Measurements from ENCODE around the gene TENT4A. TPM values are rescaled to one million over a fixed set of nuclear protein-coding genes. Genes with fewer than 3 reads are reported as not detected.

TENT4A gene
- total RNA-seq, 4 donors from 2014 or later, result 17.0 to 21.9 (median 20.1) TPM

DNA sequence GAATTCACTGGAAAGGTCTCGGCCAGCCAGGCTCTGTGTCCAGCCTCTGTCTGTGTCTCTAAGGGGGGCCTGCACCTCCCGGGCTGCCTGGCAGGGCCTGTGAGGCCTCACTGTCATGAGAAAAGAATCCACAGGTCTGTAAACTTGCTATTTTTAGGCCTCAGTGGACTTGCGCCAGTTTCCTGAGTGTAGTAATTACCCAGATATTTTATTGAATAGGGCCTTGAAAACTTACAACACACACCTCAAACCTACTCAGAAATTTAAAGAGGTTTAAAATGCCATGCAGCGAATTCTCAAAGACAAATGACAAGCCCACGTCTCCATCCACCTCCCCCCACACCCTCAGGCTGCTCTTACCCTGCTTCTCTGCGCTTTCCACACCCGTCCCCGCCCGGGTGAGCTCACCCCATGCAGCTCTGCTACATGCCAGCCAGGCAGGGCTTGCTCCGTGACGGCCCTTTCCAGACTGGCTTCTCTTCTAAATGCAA, 8.8 kb upstream of the TENT4A start:
- peak overlapping the region in 2 of 4 donors; percentile 2 to 13 for H3K4me3 ChIP-seq
- H3K36me3 ChIP-seq, result no peaks in the 10 kb centered on the region
- TF ChIP-seq POLR2AphosphoS5 (IDR thresholded peaks at IDR 0.05) (peak; percentile 75 to 78), POLR2A (IDR thresholded peaks at IDR 0.05; ENCODE audit: low read depth) (no peak)
- peak overlapping the region; percentile 80 to 87 (median 83) for H3K27ac ChIP-seq (replicated peaks in 1 of 4)
- no peaks in the 10 kb centered on the region for H3K27me3 ChIP-seq
- H3K4me1 ChIP-seq, result peaks cover 17 to 33% (median 29%) of the 10 kb centered on the region in 4 donors
- intact Hi-C loops (cut with DNase I), result loop anchor here (5.0 kb wide), 1 partner anchor 1282 kb away; the partner anchor contains the start of gene ICE1
- WGBS, result 23% methylated on average over 10 of the region's 11 CpGs
- DNase-seq (ENCODE audit: extremely low spot score), result peak; percentile 91
- H3K9me3 ChIP-seq, result no peaks in the 10 kb centered on the region

DNA sequence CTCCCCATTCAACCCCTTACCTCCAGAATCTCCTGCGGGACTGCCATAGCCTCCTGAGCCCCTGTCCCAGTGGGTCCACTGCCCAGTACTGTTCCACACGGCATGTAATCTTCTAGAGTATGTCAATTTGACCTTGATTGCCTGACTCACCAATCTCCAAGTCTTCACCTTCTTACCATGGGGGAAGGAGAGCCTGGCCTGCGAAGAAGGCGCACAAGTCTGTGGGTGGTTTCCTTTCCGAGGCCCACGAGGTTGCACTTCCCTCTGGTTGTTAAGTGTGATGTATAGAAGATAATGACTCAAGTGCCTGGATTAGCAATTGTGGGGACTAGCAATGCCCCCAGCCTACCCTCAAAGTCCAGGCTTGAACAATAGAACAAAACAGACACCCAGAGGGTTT, 8.1 kb upstream of the TENT4A start:
- no peaks in the 10 kb centered on the region for H3K27me3 ChIP-seq
- peak overlapping the region; percentile 80 to 87 (median 83) for H3K27ac ChIP-seq (replicated peaks in 1 of 4)
- H3K4me1 ChIP-seq, result peaks cover 17 to 33% (median 29%) of the 10 kb centered on the region in 4 donors
- 67% methylated on average over 6 of the region's 6 CpGs for WGBS
- H3K4me3 ChIP-seq, result no peak overlapping the region
- TF ChIP-seq POLR2AphosphoS5 (IDR thresholded peaks at IDR 0.05) (no peak), POLR2A (IDR thresholded peaks at IDR 0.05; ENCODE audit: low read depth) (no peak), EP300 (IDR thresholded peaks at IDR 0.05) (no peak)
- TF ChIP-seq, protein P1, sequence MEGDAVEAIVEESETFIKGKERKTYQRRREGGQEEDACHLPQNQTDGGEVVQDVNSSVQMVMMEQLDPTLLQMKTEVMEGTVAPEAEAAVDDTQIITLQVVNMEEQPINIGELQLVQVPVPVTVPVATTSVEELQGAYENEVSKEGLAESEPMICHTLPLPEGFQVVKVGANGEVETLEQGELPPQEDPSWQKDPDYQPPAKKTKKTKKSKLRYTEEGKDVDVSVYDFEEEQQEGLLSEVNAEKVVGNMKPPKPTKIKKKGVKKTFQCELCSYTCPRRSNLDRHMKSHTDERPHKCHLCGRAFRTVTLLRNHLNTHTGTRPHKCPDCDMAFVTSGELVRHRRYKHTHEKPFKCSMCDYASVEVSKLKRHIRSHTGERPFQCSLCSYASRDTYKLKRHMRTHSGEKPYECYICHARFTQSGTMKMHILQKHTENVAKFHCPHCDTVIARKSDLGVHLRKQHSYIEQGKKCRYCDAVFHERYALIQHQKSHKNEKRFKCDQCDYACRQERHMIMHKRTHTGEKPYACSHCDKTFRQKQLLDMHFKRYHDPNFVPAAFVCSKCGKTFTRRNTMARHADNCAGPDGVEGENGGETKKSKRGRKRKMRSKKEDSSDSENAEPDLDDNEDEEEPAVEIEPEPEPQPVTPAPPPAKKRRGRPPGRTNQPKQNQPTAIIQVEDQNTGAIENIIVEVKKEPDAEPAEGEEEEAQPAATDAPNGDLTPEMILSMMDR (IDR thresholded peaks at IDR 0.05), result no peak
- intact Hi-C loops (cut with DNase I), result no loop called here
- no peaks in the 10 kb centered on the region for H3K9me3 ChIP-seq
- peak; percentile 62 for DNase-seq (ENCODE audit: extremely low spot score)
- H3K36me3 ChIP-seq, result no peaks in the 10 kb centered on the region

- Histone ChIP-seq H3K36me3 (no peaks in the 10 kb centered on the region), H3K4me1 (peaks cover 17 to 33% (median 29%) of the 10 kb centered on the region in 4 donors), H3K27me3 (no peaks in the 10 kb centered on the region), H3K9me3 (no peaks in the 10 kb centered on the region), H3K27ac (replicated peaks in 1 of 4) (peak overlapping the region; percentile 43 to 83 (median 82)), H3K4me3 (no peak overlapping the region)
- DNase-seq (ENCODE audit: extremely low spot score), result peak; percentile 34
- intact Hi-C loops (cut with DNase I), result no loop called here
- TF ChIP-seq EP300 (IDR thresholded peaks at IDR 0.05) (no peak), POLR2A (IDR thresholded peaks at IDR 0.05; ENCODE audit: low read depth) (no peak), POLR2AphosphoS5 (IDR thresholded peaks at IDR 0.05) (no peak)
- TF ChIP-seq, protein P1 (IDR thresholded peaks at IDR 0.05), result no peak
- 64% methylated on average over 5 of the region's 5 CpGs for WGBS
These were observed 7.3 kb upstream of the TENT4A start for GRCh38 chr5:6705959-6706358.

DNA sequence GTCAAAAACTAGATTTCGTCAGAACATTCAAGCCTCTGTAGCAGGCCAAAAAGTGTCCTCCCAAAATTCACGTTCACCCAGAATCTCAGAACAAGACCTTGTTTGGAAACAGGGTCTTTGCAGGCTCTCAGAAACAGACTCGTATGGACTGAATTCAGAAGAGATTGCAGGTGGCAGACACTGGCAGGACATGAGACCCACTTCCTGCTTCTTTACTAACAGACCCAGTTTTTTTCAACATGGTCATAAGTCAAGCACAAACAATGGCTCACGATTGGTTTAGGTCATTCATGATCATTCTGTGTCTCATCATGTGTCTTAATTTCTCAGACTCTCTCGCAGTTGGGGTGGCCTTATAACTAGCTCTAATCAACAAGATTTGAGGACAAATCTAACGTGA, 5.4 kb upstream of the TENT4A start:
- WGBS, result 77% methylated on average over 6 of the region's 6 CpGs
- Histone ChIP-seq H3K9me3 (no peaks in the 10 kb centered on the region), H3K36me3 (no peaks in the 10 kb centered on the region), H3K27me3 (no peaks in the 10 kb centered on the region), H3K27ac (replicated peaks in 1 of 4) (no peak overlapping the region), H3K4me1 (peaks cover 17 to 42% (median 40%) of the 10 kb centered on the region in 4 donors), H3K4me3 (no peak overlapping the region)
- TF ChIP-seq POLR2AphosphoS5 (IDR thresholded peaks at IDR 0.05) (no peak), POLR2A (IDR thresholded peaks at IDR 0.05; ENCODE audit: low read depth) (no peak), EP300 (IDR thresholded peaks at IDR 0.05) (no peak)
- TF ChIP-seq, protein P1 (IDR thresholded peaks at IDR 0.05), result no peak
- no peak for DNase-seq (ENCODE audit: extremely low spot score)
- intact Hi-C loops (cut with DNase I), result no loop called here

DNA sequence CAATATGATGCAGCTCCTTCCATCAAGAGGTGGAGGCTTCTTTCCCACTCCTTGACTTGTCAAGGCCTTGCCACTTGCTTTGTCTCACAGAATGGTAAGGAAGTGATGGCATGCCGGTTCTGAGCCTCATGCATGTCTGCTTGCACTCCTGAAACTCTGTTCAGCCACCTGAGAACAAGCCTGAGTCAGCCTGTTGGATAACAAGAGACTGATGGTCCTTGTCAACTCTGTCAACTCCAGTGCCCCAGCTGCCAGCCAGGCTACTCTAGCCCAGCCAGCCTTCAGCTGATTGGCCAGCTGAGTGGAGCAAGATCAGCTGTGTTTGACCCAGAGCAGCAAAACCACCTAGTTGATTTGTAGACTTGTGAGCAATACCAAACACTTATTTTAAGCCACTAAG, 4.4 kb upstream of the TENT4A start:
- Histone ChIP-seq H3K4me1 (peaks cover 12 to 36% (median 34%) of the 10 kb centered on the region in 4 donors), H3K27ac (replicated peaks in 1 of 4) (no peak overlapping the region), H3K4me3 (no peak overlapping the region), H3K9me3 (no peaks in the 10 kb centered on the region), H3K27me3 (no peaks in the 10 kb centered on the region), H3K36me3 (no peaks in the 10 kb centered on the region)
- TF ChIP-seq, protein P1 (IDR thresholded peaks at IDR 0.05), result no peak
- no peak for TF ChIP-seq EP300 (IDR thresholded peaks at IDR 0.05)
- 70% methylated on average over 1 of the region's 1 CpG for WGBS
- peak; percentile 64 for DNase-seq (ENCODE audit: extremely low spot score)
- intact Hi-C loops (cut with DNase I), result no loop called here
